PFSK-1 (cell line): ENCODE results near the gene ACSF3.

Source experiments
- FOXP2 ChIP-seq: optimal IDR thresholded peaks from 2 replicates; pipeline ENCODE3; 2011; ENCODE audit warnings: borderline replicate concordance, control low read depth, inconsistent platforms; ENCODE audit not compliant: insufficient read depth; ENCODE audit errors: extremely low read length, extremely low read depth
- POLR2AphosphoS5 ChIP-seq: IDR thresholded peaks from 2 replicates; pipeline ENCODE4 v1.6.1; 2012; ENCODE audit warnings: low read depth, mild to moderate bottlenecking, control low read depth, low read length, moderate library complexity
- REST ChIP-seq, 2 experiments: IDR thresholded peaks; 2 replicates each; pipeline versions ENCODE4 v1.6.1 to v1.8.0; 2011 to 2012; ENCODE audit warnings: low read depth in 2 of 2, low read length in 2 of 2, control low read depth in 1 of 2, inconsistent platforms in 1 of 2, mild to moderate bottlenecking in 1 of 2, moderate library complexity in 1 of 2; ENCODE audit not compliant: insufficient read depth in 1 of 2
- SIN3A ChIP-seq: IDR thresholded peaks from 2 replicates; pipeline ENCODE4 v1.6.1; 2012; ENCODE audit warnings: mild to moderate bottlenecking, low read length, moderate library complexity, borderline replicate concordance; ENCODE audit not compliant: insufficient read depth
- TAF1 ChIP-seq: IDR thresholded peaks from 2 replicates; pipeline ENCODE4 v1.6.1; 2012; ENCODE audit warnings: low read length, control low read depth, borderline replicate concordance; ENCODE audit not compliant: insufficient read depth

ACSF3 gene

DNA sequence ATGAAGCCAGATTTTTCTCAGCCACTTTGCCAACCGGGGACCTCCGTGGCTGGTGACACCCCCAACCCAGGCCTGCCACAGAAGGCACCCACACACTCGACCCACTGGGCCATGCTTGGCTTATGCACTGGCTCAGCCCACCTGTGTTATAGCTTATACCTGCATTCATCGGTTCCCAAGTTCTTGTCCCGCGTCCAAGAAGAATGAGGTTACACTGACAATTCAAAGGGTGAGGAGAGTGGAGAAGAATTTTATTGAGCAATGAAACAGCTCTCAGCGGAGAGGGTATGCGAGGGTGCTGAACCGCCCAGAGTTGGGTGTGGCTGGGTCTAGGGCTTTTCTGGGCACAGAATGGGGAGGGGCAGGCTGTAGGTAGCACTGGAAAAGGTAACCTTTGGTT is 55.7 kb downstream of the ACSF3 start:
- no peak for TF ChIP-seq POLR2AphosphoS5
- no peak for TF ChIP-seq REST (IDR thresholded peaks at IDR 0.05; ENCODE audit: insufficient read depth in 1 of 2, low read depth in 2 of 2, low read length in 2 of 2)
- TF ChIP-seq TAF1 = no peak
- TF ChIP-seq FOXP2 = no peak
- TF ChIP-seq SIN3A = no peak

- no peak for TF ChIP-seq TAF1
- TF ChIP-seq REST (IDR thresholded peaks at IDR 0.05; ENCODE audit: insufficient read depth in 1 of 2, low read depth in 2 of 2, low read length in 2 of 2) = no peak
- no peak for TF ChIP-seq SIN3A
- no peak for TF ChIP-seq FOXP2
- TF ChIP-seq POLR2AphosphoS5 = no peak
These were observed 56.6 kb downstream of the ACSF3 start for GRCh38 chr16:89150090-89150835.

DNA sequence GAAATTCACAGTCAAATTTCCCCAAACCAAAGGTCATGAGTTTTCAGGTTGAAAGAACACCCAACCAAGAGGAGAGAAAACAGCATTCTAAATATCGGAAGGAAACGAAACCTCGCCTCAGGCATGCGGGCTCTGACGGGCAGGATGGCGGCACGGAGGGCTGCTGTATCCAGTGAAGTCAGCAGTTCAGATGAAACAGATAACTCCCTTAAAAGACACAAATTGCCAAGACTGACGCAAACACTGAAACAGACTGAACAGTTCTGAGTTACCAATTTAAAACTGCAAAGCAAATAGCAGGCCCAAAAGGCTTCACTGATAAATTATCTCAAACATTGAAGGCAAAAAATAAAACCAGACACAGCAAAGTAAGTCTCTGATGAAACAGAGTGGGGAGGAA is 57.3 kb downstream of the ACSF3 start:
- TF ChIP-seq REST (IDR thresholded peaks at IDR 0.05; ENCODE audit: insufficient read depth in 1 of 2, low read depth in 2 of 2, low read length in 2 of 2) = no peak
- no peak for TF ChIP-seq TAF1
- no peak for TF ChIP-seq SIN3A
- TF ChIP-seq POLR2AphosphoS5 = no peak
- TF ChIP-seq FOXP2 = no peak

- TF ChIP-seq POLR2AphosphoS5 = no peak
- TF ChIP-seq SIN3A = no peak
- no peak for TF ChIP-seq FOXP2
- no peak for TF ChIP-seq REST (IDR thresholded peaks at IDR 0.05; ENCODE audit: insufficient read depth in 1 of 2, low read depth in 2 of 2, low read length in 2 of 2)
- no peak for TF ChIP-seq TAF1
These were observed 59.4 kb downstream of the ACSF3 start for GRCh38 chr16:89152831-89153700.
